GM18868 (cell line): ENCODE measurements around the gene SETD2.
A peak's percentile ranks its signal among the peaks of the same experiment; 100 is the strongest.

Source experiments
- ATAC-seq: cut with Tn5 transposase; IDR thresholded peaks from one replicate; pipeline ENCODE4 v1.9.1; 2021; ENCODE audit warnings: mild to moderate bottlenecking, moderate library complexity; ENCODE audit not compliant: unreplicated experiment

SETD2 gene

DNA sequence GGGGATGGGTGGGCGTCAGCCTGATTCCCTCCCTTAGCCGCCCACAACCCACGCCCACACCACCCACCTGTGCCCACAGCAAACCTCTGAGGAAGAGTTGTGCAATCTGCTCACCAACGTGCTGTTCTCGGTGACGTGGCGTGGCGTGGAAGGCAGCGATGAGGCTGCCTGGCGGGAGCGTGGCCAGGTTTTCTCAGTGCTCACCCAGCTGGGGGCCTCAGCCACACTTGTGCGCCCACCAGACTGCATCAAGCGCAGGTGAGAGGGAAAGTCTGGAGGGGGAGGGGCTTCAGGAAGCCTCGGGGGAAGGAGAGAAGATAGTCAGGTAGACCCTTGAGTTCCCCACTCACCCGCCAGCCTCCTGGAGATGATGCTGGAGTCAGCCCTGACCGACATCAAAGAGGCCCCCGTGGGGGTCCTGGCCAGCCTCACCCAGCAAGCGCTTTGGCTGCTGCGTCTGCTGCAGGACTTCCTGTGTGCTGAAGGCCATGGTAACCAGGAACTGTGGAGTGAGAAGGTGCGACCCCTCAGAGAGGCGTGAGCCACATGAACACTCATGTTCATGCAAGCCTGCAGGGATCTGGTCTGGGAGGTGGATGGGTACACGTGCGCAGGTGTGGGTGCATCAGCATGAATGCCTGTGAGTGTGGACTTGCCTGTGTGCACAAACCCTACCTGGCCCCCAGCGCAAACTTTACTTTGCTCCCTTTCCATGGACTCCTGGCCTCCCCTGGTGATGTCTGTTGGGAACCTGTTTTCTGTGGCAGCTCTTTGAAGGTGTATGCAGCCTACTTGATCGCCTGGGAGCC, 162.8 kb downstream of the SETD2 start:
- no peak for ATAC-seq

DNA sequence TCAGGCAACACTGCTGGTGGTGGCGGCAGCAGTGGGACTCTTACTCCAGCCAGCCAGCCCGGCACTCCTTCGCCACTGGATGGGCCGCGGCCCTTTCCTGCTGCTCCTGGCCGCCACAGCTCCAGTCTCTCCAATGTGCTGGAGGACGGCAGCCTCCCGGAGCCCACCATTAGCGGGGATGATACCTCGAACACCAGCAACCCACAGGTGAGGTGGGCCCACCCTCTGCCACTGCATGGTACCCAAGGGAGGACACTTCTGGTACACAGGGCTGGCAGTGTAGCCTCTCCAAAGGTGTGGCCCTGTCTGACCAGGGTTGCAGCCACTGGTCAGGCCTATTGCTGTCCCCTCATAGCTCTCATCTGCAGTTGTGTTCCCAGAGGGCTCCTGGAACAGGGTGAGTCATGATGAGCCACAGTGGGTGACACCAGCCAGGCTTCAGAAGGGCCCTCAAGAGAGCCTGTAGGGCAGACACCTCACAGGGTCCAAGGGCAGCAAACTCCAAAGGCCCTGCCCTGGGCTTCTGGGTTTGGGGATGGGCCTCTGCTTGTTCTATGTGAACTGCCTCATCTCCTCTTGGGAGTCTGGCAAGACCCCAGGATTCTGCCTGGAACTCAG, 163.6 kb downstream of the SETD2 start:
- no peak for ATAC-seq

DNA sequence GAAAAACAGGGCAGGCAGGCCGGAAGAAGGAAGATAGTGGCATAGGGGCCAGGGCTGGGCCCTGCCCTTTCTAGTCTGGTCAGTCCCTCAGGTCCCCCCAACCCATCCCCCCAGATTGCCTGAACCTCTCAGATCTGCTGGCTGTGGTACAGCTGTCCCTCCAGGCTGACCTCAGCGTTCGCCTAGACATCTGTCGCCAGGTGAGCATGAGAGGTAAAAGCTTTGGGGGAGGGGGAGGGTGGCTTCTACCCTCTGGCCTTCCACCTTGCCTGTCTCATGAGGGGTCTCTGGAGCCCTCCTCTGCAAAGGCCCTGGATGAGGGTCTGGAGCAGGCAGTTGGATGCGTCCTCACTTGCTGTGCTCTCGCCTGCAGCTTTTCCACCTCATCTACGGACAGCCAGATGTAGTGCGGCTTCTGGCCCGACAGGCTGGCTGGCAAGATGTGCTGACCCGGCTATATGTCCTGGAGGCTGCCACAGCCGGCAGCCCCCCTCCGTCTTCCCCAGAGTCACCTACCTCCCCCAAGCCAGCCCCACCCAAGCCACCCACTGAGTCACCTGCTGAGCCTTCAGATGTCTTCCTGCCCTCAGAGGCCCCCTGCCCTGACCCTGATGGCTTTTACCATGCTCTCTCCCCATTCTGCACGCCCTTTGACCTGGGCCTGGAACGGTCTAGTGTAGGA, 164.3 kb downstream of the SETD2 start:
- ATAC-seq, result no peak

DNA sequence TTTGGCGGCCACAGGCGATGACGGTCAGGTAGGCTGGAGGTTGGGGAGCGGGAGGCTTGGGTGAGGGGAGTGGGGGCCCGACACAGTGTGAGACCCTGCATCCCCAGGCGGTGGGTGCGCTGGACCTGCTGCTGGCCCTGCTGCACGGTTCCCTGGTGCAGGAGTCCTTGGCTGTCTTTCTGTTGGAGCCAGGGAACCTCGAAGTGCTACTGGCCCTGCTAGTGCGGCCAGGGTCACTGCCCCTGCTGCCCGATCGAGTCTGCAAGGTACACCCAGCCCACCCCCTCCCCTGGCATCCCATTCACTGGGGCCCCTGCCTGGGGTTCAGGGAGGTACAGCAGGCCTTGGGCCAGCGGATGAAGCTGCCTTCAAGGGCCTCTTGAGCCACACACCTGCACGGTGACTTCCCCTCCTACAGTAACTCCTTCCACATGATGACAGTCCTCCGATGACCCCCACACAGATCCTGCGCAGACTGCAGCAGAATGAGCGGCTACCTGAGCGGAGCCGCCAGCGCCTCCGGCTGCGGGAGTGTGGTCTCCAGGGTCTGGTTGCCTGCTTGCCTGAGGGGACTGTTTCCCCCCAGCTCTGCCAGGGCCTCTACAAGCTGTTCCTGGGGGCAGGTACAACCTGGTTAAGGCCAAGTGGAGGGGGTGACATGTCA, 164.9 kb downstream of the SETD2 start:
- no peak for ATAC-seq

DNA sequence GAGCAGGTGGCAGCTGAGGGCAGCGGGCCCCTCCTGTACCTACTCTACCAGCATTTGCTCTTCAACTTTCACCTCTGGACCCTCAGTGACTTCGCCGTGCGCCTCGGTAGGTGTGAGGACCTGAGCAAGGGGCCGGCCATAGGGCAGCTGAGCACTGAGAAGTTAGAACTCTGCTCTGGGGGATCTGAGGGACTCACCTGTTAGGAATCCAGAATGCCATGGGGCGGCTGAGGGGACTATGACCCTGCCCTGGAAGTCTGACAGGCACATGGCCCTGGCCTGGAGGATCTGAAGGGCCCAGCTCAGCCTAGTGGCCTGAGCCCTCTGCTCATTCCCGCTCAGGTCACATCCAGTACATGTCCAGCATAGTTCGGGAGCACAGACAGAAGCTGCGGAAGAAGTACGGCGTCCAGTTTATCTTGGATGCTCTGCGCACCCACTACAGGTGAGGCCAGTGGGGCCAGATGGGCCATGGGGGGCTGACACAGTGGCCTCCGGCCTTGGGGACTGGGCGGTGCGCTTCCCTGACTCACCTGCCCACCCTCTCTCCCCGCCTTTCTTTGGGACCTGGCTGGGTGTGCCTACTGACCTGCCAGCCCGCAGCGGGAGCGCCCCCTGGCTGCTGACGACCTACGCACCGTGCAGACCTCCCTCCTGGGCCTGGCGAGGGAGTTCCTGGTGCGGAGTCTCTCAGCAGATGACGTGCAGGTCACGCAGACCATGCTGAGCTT, 165.6 kb downstream of the SETD2 start:
- peak; percentile 52 for ATAC-seq

DNA sequence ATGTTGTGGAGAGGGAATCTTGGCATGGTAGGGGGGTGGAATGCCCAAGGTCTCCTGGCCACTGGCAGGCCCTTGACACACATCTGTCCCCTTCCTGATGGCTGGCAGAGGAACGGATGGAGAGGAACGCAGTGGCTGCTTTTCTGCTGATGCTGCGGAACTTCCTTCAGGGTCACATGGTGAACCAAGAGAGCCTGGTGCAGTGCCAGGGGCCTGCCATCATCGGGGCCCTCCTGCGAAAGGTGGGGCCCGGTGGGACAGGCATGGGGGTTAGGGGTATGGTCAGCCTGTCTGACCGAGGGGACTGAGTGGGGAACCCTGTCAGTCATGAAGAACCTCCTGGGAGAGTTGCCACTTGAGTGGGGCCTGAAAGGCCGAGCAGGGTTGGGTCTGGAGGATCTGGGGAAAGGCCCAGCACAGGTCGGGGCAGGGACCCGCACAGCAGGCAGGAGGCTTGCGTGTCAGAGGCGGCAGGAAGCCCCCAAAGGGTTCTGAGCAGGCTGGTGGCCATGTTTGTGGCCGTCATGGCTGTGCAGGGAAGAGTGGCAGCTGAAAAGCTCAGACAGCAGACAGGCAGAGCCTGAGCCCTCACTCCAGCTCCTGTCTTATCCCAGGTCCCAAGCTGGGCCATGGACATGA, 166.3 kb downstream of the SETD2 start:
- no peak for ATAC-seq

DNA sequence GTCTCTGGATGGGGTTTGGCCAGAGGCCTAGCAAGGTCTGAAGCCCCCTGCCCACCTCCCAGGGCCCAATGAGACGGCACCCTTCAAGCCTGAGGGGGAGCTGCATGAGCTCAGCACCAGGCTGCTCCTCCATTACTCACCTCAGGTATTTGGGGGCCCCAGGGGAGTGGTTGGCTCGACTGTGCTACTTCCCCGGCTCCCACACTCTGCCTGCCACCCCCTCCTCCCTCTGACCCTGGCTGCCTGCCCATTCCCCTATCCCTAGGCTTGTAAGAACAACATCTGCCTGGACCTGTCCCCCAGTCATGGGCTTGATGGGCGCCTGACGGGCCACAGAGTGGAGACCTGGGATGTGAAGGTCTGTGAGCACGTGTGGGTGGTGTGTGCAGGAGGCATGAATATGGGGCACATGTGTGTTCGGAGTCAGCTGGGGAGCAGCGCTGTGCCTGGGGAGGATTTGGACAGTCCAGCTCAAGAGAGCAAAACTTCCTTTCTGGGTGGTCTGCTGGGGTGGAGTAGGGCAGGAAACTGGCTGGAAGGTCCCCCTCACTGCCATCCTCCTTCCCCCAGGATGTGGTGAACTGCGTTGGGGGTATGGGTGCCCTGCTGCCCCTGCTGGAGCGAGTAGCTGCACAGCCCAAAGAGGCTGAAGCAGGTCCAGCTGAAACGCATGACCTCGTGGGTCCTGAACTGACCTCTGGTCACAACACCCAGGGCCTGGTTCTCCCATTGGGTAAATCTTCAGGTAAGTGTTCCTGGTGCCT, 167.0 kb downstream of the SETD2 start:
- no peak for ATAC-seq

DNA sequence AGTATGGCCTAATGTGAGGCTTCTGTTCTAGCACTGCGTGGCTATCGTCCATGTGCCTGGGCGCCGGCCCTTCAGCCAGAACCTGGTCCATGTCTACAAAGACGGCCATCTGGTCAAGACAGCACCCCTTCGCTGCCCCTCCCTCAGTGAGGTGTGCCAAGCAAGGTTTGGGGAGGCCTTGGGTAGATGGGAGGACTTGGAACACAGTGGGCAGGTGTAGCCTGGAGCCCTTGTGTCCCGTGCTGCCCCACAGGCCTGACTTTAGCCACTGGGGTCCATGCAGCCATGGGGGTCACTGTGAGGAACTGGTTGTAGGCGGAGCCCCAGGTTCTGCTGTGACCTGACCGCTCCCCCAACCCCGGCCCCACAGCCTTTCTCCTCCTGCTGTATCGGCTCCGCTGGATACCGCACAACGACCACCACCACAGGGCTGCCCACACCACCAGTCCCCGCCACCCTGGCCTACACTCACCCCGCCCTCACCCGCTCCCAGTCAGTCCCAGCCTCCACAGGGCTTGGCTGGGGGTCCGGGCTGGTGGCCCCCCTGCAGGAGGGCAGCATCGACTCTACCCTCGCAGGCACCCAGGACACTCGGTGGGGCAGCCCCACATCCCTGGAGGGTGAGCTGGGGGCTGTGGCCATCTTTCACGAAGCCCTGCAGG, 167.9 kb downstream of the SETD2 start:
- no peak for ATAC-seq

DNA sequence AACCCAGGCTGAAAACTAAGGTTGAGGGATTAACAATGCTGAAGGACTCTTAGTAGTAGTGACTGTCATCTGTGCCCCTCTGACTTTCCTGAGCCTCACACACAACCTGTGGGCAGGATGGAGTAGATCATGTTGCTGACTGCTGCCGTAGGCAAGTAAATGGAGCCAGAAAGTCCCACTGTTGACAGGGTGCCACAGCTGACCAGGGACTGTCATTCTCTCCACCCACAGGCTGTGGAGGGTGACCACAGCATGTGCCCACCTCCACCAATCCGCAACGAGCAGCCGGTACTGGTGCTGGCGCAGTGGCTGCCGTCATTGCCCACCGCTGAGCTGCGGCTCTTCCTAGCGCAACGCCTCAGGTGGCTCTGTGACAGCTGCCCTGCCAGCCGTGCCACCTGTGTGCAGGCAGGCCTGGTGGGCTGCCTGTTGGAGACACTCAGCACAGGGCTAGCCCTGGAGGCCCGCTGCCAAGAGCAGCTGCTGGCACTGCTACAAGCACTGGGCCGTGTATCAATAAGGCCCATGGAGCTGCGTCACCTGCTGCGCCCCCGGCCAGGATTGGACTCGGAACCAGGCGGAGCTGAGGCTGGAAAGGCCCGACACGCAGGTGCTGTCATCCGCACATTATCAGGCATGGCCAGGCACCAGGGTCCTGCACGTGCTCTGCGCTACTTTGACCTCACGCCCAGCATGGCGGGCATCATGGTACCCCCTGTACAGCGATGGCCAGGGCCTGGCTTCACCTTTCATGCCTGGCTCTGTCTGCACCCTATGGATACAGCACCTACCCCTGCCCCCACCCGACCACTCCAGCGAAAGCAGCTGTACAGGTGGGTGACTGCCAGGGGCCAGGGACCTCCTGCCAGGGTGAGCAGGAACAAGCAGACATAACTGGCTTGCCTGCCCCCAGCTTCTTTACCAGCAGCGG, 168.8 kb downstream of the SETD2 start:
- ATAC-seq, result no peak

DNA sequence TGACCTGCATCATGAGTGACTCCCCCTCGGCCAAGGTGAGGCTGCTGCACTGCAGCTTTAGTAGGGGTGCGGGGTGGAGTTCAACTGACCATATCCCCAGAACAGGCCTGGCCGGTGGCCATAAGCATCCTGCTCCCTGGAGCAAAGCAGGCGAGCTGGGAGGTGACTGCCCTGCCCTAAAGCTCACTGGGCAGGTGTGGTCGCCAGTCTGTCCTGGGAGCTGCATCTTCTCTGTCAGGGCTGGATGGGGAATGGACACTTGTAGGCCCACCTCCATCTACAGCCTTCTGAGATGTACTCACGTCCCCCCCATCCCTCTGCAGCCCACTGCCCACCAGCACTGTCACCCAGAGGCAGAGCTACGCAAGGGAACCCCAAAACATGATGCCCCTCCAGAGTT, 169.9 kb downstream of the SETD2 start:
- no peak for ATAC-seq

DNA sequence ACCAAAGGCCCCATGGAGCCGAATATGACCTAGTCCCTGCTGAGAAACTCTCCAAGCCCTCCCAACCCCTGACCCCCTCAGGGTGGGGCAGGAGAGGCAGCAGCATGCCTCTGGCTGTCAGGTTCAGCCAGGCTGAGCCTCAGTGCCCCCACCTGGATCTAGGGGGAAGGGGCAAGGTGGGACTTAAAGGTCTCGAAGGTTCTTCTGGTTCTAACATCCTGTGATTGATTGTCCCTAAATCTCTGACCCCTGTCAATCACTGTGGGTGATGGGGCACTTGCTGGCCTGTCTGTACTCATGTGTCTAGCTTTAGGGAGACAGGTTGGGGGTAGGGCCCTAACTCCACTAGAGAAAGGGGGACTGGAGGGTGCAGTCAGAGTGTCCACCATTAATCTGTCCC, 170.6 kb downstream of the SETD2 start:
- no peak for ATAC-seq

DNA sequence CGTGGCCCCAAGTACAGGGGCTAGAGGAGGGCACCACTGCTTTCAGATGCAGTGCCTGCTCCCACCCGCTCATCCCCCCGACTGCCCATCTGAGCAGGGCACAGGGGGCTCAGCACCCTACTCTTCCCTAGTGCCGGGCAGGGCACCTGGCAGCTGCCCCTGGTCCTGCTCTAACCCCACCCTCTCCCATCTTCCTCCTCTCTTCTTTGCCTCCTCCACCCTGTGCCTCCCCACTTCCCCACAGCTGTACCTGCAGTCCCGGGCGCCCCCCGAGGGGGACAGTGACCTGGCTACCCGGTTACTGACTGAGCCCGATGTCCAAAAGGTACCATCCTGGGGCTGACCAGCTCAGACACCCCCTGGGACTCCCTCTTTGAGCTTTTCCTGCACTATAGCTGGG, 171.7 kb downstream of the SETD2 start:
- ATAC-seq, result no peak

DNA sequence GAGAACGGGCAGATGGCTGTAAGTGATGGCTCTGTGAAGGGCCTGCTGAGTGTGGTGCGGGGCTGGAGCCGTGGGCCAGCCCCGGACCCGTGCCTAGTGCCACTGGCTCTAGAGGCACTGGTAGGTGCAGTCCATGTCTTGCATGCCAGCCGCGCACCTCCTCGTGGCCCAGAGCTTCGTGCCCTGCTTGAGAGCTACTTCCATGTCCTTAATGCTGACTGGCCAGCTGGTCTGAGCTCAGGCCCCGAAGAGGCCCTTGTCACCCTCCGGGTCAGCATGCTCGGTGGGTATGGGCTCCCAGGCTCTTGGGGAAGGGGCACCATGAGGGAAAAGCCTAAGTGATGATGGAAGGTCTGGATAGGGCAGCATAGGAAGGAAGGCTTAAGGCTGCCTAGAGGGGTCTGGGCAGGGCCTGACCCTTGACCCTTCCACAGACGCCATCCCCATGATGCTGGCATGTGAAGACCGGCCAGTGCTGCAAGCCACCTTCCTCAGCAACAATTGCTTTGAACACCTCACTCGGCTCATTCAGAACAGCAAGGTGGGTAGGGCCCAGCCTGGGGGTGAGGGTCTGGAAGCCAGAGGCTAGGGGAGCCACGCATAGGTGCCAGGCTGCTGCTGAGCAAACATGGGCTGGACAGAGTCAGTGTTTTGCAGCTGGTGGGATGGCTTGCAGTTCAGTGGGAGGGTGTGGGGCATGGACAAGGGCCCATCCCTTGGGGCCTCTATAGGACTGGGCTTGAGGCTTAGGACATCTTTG, 172.3 kb downstream of the SETD2 start:
- no peak for ATAC-seq

DNA sequence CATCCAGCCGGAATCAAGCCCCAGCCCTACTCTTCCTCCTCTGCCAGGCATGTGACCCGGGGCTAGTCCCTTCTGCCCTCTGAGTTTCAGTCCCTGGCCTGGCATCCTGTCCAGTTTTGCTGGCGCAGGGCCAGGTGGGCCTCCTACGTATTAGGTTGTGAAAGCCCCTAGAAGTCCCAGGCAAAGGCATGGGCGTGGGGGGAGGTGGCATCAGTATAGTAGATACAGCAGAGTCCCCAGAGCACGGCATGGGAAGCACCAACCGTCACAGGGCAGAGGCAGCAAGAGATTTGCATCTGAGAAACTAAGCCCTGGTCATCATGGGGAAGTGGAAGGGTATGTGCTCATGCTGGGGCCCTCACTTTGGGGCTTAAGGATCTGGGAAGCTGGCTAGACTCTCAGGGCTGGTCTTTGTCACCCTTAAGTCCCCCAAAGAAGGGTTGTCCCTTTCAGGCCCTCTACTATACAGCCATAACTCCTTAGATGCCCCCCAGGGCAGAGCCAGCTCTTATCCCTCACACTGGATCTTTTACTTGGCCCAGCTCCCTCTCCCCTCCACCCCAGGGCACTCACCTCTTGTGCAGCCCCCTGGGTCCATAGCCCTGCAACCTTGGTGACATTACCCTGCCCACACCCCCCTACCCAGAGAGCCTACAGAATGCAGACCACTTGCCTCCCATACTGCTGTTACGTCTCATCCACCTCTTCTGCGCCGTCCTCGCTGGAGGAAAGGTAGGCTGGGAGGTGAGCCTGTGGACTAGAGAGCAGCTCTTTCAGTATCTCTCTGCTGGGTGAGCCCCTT, 173.1 kb downstream of the SETD2 start:
- ATAC-seq, result peak; percentile 50

DNA sequence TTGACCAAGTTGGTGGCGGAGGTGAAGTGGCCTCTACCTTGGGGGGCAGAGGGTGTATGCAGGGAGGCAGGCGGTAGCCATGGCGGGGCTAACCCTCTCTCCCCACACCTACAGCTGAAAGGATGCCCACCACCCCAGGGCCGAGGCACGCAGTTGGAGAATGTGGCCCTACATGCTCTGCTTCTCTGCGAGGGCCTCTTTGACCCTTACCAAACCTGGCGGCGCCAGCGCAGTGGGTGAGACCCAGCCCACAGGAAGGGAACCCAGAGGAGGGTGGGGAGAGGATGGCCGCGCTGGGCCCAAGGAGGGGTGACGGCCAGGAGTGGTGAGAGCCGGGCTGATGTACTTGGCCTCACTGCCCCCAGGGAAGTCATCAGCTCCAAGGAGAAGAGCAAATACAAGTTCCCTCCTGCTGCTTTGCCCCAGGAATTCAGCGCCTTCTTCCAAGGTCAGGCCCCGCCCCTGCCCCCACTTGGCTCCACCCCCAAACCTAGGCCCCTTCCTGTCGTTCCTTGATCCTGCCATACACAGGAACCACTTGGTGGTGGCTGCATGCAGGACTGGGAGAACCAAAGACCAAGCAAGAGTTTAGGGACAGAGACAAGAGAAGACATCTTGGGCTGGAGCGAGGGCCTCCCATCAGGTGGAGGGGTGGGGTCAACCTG, 174.6 kb downstream of the SETD2 start:
- ATAC-seq, result no peak

DNA sequence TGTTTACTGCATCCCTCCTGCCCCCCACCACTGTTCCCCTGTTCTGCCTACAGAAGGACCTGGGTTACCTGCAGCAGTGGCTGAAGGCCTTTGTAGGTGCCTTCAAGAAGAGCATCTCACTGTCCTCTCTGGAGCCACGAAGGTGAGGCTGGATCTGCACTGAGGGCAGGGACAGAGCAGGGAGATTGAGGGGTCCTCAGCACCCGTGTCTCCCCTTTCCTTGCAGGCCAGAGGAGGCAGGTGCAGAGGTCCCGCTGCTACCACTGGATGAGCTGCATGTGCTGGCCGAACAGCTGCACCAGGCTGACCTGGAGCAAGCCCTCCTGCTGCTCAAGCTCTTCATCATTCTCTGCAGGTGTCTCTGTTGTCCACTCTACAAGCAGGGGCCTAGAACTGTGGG, 175.3 kb downstream of the SETD2 start:
- no peak for ATAC-seq
